NK-92 (cell line): ENCODE measurements around the gene GPR151.

Source experiments
- DNase-seq: peaks from one replicate; lab custom pipeline; 2025; ENCODE audit not compliant: unreplicated experiment; lab: John Stamatoyannopoulos, UW

GPR151 gene

GRCh38 chr5:146521403-146522106 is 5.6 kb upstream of the GPR151 start:
- no peak for DNase-seq

DNA sequence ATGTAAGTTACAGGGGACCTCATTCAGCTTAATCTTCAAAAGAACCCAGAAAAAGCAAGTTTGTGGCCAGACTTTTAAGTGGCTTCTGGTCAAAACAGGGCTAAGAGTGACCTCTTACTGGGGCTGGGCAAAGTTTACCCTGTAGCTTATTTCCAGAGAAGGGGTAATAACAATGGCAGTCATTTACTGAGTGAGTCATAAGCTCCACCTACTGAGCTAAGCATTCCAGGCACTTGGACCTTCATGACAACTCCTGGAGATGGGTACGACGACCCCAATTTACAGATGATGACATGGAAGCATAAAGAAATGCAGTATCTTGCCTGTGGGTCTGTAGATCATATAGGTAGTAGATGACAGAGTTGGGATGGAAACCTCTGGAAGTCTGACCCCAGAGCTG is 4.7 kb upstream of the GPR151 start:
- DNase-seq = no peak

- DNase-seq = no peak
Observed at GRCh38 chr5:146519554-146519953, 3.6 kb upstream of the GPR151 start.

DNA sequence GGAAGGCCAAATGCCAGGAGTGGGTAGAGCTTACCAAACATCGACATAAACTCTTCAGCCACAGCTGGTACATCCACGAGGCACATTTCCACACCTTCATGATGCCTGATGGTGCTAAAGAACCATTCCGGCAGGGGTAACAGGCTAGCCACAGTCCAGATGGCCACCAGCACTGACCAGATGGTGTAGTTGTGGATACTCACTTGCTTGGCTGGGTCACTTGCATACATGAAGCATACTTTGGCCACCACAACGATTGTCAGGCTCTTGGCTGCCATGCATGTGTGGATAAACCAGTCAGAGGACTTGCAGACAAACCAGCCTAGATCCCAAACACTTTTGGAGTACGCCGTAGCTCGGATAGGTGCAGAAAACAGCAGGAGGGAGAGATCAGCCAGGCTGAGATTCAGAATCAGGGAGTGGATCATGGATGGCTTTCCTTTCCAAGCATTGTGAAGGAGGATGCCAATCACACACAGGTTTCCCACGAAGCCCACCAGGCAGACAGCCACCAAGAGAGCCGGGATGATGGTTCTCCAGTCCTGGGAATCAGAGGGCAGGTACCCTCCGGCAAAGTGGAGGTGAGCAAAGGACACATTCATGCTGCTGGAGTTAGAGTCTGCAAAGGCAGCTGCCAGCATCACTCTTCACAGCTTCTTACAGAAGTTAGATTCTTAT is 378 bp downstream of the GPR151 start:
- no peak for DNase-seq

DNA sequence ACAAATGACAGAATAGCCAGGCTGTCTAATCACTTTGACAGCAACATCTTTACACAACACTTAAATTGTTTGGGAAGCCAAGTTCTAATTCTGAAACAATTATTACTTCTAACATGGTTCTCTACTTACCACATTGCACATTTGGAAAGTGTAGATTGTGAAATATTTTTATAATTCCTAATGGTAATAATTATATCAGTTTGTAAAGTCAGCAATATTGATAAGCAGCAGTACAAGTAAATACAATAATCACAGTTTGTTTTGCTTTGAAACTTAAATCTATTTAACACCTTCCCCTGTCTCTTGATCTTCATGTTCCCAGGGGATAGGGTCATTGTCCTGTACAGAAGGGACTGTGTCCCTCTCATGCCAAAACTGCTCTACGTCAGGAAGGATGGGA is 1.4 kb downstream of the GPR151 start:
- DNase-seq = no peak

DNA sequence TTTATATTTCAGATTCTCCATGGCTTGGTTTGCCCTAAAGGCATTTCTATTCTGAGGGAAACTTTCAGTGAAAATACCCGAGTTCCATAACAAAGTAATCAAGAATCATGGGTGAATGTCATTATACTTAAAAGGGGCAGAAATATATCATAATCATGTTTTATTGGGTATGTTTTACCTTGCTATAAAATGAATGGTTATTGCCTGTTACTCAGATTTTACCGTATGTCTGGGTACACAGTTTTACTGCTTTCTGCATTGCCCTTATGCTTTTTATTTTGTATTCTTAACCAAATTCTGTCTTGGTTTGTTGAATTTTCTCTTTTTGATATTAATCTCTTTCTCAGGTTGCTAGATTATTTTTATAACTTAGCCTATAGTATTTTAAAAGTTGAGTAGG is 2.5 kb downstream of the GPR151 start:
- no peak for DNase-seq

DNA sequence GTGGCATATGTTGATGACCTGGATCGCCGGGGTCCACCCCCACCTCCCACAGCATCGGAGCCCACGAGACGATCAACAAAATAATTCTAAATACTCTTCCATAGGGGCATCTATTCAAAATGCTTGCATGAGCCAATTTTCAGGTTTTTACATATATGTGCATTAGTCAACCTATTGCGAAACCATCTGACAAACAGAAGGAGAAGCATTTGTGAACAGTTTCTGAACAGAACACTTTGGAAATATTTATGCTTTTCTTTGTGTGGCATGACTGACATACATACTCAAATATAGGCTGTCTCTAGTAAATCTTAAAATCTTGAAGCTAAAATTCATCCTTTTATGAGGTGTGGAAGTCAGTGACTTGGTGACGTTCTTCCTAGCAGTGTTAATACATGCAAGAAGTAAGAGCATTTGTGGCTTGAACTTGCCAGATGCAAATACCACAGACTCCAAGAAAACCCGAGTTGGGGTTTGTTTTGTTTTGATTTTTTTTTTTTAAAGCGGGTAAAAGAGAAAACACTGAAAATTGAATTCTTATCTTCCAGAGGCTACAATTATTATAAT is 5.3 kb downstream of the GPR151 start:
- no peak for DNase-seq

- no peak for DNase-seq
Observed at GRCh38 chr5:146507428-146507827, 8.6 kb downstream of the GPR151 start.

DNA sequence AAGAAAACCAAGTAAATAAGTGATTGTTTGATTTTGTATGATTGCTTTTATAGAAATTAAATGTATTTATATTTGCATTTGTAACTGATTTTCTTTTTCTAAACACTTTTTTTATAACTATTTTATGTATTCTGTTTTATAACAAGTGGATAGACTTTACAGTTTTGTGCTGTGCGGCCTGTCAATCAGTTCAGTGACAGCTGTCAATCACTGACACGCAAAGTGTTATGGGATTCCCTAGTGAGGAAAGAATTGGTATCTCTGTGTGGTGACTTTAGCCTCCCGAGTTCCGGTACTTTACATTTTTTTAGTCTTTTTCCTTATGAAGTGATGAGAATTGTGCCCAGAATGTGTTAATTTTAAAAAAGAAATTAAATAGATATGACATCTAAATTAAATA is 16.3 kb downstream of the GPR151 start:
- DNase-seq = no peak

DNA sequence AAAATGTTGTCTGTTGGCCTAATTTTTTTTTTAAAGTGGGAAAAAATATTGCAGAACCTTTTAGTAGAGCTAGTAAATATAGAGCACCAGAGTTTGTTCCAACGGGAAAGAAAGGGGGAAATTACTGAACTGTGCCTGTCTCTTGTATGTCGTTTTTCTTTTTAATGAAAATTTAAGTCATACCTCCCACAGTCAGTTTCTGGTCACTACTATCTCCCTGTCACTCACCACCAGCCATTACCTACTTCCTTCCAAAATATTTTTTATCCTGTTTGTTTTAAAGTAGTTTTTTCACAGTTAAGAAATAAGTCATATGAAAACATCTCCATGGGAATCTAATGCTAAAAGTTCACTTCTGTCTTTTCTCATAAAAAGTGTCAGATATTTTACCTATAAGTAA is 21.3 kb downstream of the GPR151 start:
- no peak for DNase-seq

GRCh38 chr5:146490089-146490843 is 25.7 kb downstream of the GPR151 start:
- no peak for DNase-seq

- no peak for DNase-seq
Observed at GRCh38 chr5:146484714-146485391, 31.1 kb downstream of the GPR151 start.

DNA sequence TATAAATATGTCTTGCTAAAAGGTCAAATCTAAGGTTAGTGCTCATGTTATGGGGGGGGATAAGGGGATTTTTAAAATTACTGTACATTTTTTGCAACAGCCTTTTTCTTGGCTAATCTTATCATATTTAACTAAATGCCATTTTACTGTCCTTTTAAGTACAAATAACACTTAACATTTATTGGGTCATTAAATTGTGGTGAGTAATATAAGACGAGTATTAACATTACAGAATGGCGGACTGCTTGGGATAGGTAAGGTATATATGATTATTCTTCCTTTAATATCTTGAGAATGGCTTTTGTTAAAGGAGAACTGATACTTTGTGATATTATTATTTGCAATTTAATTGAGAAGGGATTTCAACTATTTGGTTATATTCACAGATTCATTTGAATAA is 33.2 kb downstream of the GPR151 start:
- no peak for DNase-seq

DNA sequence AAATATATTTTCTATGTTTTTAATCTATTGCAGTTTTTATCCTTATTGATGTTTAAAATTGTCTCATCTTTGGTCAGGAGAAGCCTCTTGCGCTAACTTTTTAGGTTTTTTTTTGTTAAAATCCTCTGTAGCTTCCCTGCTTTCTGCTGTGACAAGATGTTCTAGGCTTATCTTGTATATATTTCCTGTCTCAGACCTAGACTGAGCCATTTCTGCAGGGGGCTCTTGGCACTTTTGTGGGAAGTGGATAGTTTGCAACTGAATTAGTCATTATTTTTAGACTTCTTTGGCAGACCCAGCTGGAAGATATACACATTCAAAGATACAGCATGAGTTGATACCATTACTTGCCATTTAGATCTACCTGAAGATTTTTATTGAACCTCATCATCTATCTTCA is 40.1 kb downstream of the GPR151 start:
- DNase-seq = no peak

GRCh38 chr5:146475190-146475780 is 40.7 kb downstream of the GPR151 start:
- no peak for DNase-seq

- no peak for DNase-seq
Observed at GRCh38 chr5:146474065-146474464, 41.9 kb downstream of the GPR151 start.

GRCh38 chr5:146467760-146468159 is 48.2 kb downstream of the GPR151 start:
- no peak for DNase-seq

DNA sequence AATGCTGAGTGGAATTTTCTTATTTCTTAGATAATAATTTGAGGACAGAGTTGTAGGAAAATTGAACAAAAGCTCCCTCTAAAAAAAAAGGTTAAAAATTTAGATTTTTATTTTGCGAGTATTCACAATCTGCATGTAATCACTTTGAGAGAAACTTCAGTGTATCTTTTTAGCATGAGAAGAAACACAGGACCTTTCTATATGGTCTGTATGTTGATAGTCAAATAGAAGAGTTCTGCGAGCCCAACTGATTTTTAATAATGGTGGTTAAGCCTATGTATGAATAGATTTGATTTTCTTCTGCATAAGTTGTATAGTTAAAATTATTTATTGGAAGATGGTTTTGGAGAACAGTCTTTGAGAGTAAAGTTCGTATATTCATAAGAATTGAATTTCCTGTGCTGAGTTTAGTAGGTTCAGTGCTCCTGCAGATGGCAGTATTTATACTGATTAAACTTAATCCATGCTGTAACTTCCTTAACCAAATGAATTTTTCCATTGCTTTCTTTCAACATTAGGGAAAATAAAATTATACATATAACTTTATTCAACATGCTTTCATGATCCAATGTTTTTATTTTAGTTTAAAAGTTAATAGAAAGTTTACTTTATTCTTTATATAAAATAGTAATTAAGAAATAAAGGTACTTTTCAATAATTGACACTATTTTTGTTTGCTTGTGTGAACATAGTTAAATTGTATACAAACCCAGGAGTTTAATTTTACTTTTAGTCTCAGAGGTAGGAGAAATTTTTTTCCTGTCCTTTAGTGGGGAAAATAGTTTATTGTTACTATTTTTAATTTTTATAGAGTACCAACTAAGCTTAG is 49.3 kb downstream of the GPR151 start:
- no peak for DNase-seq

DNA sequence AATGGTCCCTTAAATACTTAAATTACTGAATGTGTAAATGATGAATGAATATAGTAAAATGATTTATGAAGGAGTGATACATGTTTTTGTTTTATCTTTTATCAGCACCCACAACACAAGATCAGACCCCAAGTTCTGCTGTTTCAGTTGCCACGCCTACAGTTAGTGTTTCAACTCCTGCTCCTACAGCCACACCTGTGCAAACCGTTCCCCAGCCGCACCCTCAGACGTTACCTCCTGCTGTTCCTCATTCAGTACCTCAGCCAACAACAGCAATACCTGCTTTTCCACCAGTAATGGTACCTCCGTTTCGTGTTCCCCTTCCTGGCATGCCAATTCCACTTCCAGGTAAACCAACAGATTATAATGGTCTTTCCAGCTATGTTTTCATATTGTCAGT is 52.5 kb downstream of the GPR151 start:
- DNase-seq = no peak
